ENCODE data around the gene COL1A2.

The COL1A2 gene

GRCh38 chr7:94417306-94417705, 22.6 kb downstream of the COL1A2 start:
- Histone ChIP-seq H3K9me3 (ENCODE audit: control insufficient read depth in 1 of 2, low read length in 2 of 2) (no peaks in the 10 kb centered on the region), H3K27me3 (ENCODE audit: control insufficient read depth in 1 of 2, insufficient read depth in 2 of 2, low read length in 2 of 2) (no peaks in the 10 kb centered on the region), H3K9ac (ENCODE audit: low read depth in 1 of 2, low read length in 2 of 2) (no peak overlapping the region), H3K27ac (ENCODE audit: low read depth, low read length) (no peak overlapping the region), H3K4me1 (ENCODE audit: control insufficient read depth in 1 of 2, insufficient read depth in 2 of 2, low read length in 2 of 2) (no peaks in the 10 kb centered on the region), H3K36me3 (ENCODE audit: control insufficient read depth in 1 of 2, insufficient read depth in 2 of 2, low read length in 2 of 2) (peaks cover 5 to 9% of the 10 kb centered on the region in 2 donors), H3K4me3 (ENCODE audit: low read depth in 1 of 2, low read length in 2 of 2) (no peak overlapping the region)

GRCh38 chr7:94417901-94418300, 23.2 kb downstream of the COL1A2 start:
- Histone ChIP-seq H3K4me1 (ENCODE audit: control insufficient read depth in 1 of 2, insufficient read depth in 2 of 2, low read length in 2 of 2) (no peaks in the 10 kb centered on the region), H3K36me3 (ENCODE audit: control insufficient read depth in 1 of 2, insufficient read depth in 2 of 2, low read length in 2 of 2) (peaks cover 5 to 9% of the 10 kb centered on the region in 2 donors), H3K9ac (ENCODE audit: low read depth in 1 of 2, low read length in 2 of 2) (no peak overlapping the region), H3K4me3 (ENCODE audit: low read depth in 1 of 2, low read length in 2 of 2) (no peak overlapping the region), H3K9me3 (ENCODE audit: control insufficient read depth in 1 of 2, low read length in 2 of 2) (no peaks in the 10 kb centered on the region), H3K27ac (ENCODE audit: low read depth, low read length) (no peak overlapping the region), H3K27me3 (ENCODE audit: control insufficient read depth in 1 of 2, insufficient read depth in 2 of 2, low read length in 2 of 2) (no peaks in the 10 kb centered on the region)

DNA sequence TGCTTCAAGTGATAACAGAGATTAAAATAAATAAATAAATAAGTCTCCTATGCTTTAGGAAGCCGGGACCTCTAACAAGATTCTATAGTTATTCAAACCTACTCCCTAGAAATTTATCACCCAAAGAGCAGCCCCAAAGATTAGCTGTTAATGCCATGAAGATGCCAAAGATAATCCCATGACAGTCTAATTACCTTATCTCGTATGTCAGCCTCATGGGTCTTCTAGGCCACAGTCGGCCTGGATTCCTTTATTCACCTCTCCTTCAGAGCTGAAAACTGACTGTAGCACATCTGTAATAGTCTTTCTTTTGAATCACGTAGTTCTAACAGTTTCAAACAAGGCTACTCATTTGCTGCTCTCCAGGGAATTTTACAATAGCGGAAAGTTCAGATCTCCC, 24.2 kb downstream of the COL1A2 start:
- no peaks in the 10 kb centered on the region for H3K4me1 ChIP-seq (ENCODE audit: control insufficient read depth in 1 of 2, insufficient read depth in 2 of 2, low read length in 2 of 2)
- no peak overlapping the region for H3K27ac ChIP-seq (ENCODE audit: low read depth, low read length)
- no peak overlapping the region for H3K9ac ChIP-seq (ENCODE audit: low read depth in 1 of 2, low read length in 2 of 2)
- no peaks in the 10 kb centered on the region for H3K27me3 ChIP-seq (ENCODE audit: control insufficient read depth in 1 of 2, insufficient read depth in 2 of 2, low read length in 2 of 2)
- no peak overlapping the region for H3K4me3 ChIP-seq (ENCODE audit: low read depth in 1 of 2, low read length in 2 of 2)
- no peaks in the 10 kb centered on the region for H3K9me3 ChIP-seq (ENCODE audit: control insufficient read depth in 1 of 2, low read length in 2 of 2)
- peaks cover under 1 to 9% of the 10 kb centered on the region in 2 donors for H3K36me3 ChIP-seq (ENCODE audit: control insufficient read depth in 1 of 2, insufficient read depth in 2 of 2, low read length in 2 of 2)

DNA sequence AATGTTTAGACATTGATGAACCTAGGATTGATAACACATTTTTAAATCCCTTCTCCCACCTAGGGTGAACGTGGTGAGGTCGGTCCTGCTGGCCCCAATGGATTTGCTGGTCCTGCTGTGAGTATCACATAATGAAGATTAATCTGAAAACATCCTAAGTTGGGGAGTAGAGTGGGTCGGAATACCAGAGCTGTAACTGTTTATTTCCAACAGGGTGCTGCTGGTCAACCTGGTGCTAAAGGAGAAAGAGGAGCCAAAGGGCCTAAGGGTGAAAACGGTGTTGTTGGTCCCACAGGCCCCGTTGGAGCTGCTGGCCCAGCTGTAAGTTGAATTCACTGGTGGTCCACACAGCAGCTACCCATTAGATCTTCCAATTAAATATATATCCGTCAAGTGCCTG, 25.6 kb downstream of the COL1A2 start:
- H3K27ac ChIP-seq (ENCODE audit: low read depth, low read length), result no peak overlapping the region
- H3K9me3 ChIP-seq (ENCODE audit: control insufficient read depth in 1 of 2, low read length in 2 of 2), result no peaks in the 10 kb centered on the region
- no peaks in the 10 kb centered on the region for H3K4me1 ChIP-seq (ENCODE audit: control insufficient read depth in 1 of 2, insufficient read depth in 2 of 2, low read length in 2 of 2)
- H3K27me3 ChIP-seq (ENCODE audit: control insufficient read depth in 1 of 2, insufficient read depth in 2 of 2, low read length in 2 of 2), result no peaks in the 10 kb centered on the region
- no peak overlapping the region for H3K4me3 ChIP-seq (ENCODE audit: low read depth in 1 of 2, low read length in 2 of 2)
- H3K36me3 ChIP-seq (ENCODE audit: control insufficient read depth in 1 of 2, insufficient read depth in 2 of 2, low read length in 2 of 2), result peaks cover 0 to 9% of the 10 kb centered on the region in 2 donors
- H3K9ac ChIP-seq (ENCODE audit: low read depth in 1 of 2, low read length in 2 of 2), result no peak overlapping the region

DNA sequence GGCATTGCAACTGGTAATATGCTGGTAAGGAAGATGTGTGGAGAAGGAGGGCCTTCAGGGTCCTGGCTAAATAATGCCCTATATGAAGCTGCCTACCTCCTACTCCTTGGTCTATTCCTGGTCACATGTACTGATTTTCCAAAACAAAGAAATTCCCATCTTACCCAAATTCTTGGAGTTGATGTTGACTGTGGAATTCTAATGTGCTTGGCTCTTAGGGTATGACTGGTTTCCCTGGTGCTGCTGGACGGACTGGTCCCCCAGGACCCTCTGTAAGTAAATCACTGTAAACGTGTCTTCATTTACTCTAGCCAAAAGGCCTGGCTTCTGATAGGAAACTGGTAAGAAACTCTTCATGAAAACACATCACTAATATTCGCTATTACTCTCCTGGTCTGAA, 27.0 kb downstream of the COL1A2 start:
- Histone ChIP-seq H3K27ac (ENCODE audit: low read depth, low read length) (no peak overlapping the region), H3K9me3 (ENCODE audit: control insufficient read depth in 1 of 2, low read length in 2 of 2) (no peaks in the 10 kb centered on the region), H3K27me3 (ENCODE audit: control insufficient read depth in 1 of 2, insufficient read depth in 2 of 2, low read length in 2 of 2) (no peaks in the 10 kb centered on the region), H3K9ac (ENCODE audit: low read depth in 1 of 2, low read length in 2 of 2) (no peak overlapping the region), H3K4me3 (ENCODE audit: low read depth in 1 of 2, low read length in 2 of 2) (no peak overlapping the region), H3K4me1 (ENCODE audit: control insufficient read depth in 1 of 2, insufficient read depth in 2 of 2, low read length in 2 of 2) (no peaks in the 10 kb centered on the region), H3K36me3 (ENCODE audit: control insufficient read depth in 1 of 2, insufficient read depth in 2 of 2, low read length in 2 of 2) (peaks cover 0 to 14% of the 10 kb centered on the region in 2 donors)

DNA sequence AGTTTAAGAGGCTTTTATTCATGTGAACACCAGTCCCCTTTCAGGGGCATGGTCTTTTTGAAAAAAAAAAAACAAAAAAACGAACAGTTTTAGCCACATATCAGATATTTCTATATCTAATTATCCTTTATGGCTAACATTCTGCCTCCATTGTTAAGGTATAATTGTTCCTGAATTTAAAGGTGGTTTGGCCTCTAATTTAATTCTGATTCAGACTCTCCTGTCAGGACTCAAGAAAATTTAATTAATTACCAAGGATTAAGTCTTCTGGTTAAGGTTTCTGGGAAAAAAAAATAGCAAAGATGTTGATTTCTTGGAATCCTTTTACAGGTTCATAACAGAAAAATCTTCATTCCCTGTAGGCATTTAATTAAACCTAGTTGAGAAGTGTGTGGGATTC, 27.4 kb downstream of the COL1A2 start:
- peaks cover 0 to 14% of the 10 kb centered on the region in 2 donors for H3K36me3 ChIP-seq (ENCODE audit: control insufficient read depth in 1 of 2, insufficient read depth in 2 of 2, low read length in 2 of 2)
- no peaks in the 10 kb centered on the region for H3K27me3 ChIP-seq (ENCODE audit: control insufficient read depth in 1 of 2, insufficient read depth in 2 of 2, low read length in 2 of 2)
- no peak overlapping the region for H3K4me3 ChIP-seq (ENCODE audit: low read depth in 1 of 2, low read length in 2 of 2)
- H3K4me1 ChIP-seq (ENCODE audit: control insufficient read depth in 1 of 2, insufficient read depth in 2 of 2, low read length in 2 of 2), result no peaks in the 10 kb centered on the region
- H3K9me3 ChIP-seq (ENCODE audit: control insufficient read depth in 1 of 2, low read length in 2 of 2), result no peaks in the 10 kb centered on the region
- H3K9ac ChIP-seq (ENCODE audit: low read depth in 1 of 2, low read length in 2 of 2), result no peak overlapping the region
- no peak overlapping the region for H3K27ac ChIP-seq (ENCODE audit: low read depth, low read length)

DNA sequence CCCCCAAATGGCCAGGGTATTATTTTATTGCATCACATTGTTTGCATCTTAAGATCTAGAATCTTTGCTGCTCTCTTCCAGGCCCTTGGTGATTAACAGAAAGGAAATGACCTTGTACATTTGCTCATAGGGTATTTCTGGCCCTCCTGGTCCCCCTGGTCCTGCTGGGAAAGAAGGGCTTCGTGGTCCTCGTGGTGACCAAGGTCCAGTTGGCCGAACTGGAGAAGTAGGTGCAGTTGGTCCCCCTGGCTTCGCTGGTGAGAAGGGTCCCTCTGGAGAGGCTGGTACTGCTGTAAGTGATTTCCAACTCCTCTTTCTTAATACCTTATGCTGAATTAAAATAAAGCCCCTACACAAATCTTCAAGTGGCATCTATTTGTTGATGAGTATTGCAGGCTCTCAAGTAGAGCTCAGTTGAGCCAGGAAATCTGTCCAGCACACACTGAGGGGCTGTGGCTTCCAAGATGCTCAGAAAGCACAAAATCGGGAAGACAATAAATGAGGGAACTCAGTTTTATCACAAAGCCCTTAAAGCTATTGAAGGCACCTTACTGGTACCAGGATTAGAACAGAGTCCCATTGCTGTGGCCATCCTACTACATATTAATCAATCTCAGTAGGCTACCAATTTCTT, 28.2 kb downstream of the COL1A2 start:
- Histone ChIP-seq H3K27ac (ENCODE audit: low read depth, low read length) (no peak overlapping the region), H3K9ac (ENCODE audit: low read depth in 1 of 2, low read length in 2 of 2) (no peak overlapping the region), H3K4me3 (ENCODE audit: low read depth in 1 of 2, low read length in 2 of 2) (no peak overlapping the region), H3K36me3 (ENCODE audit: control insufficient read depth in 1 of 2, insufficient read depth in 2 of 2, low read length in 2 of 2) (peaks cover 0 to 12% of the 10 kb centered on the region in 2 donors), H3K4me1 (ENCODE audit: control insufficient read depth in 1 of 2, insufficient read depth in 2 of 2, low read length in 2 of 2) (no peaks in the 10 kb centered on the region), H3K9me3 (ENCODE audit: control insufficient read depth in 1 of 2, low read length in 2 of 2) (no peaks in the 10 kb centered on the region), H3K27me3 (ENCODE audit: control insufficient read depth in 1 of 2, insufficient read depth in 2 of 2, low read length in 2 of 2) (no peaks in the 10 kb centered on the region)

GRCh38 chr7:94423863-94424735, 29.4 kb downstream of the COL1A2 start:
- H3K36me3 ChIP-seq (ENCODE audit: control insufficient read depth in 1 of 2, insufficient read depth in 2 of 2, low read length in 2 of 2), result peaks cover 0 to 11% of the 10 kb centered on the region in 2 donors
- H3K9ac ChIP-seq (ENCODE audit: low read depth in 1 of 2, low read length in 2 of 2), result no peak overlapping the region
- H3K4me3 ChIP-seq (ENCODE audit: low read depth in 1 of 2, low read length in 2 of 2), result no peak overlapping the region
- no peaks in the 10 kb centered on the region for H3K9me3 ChIP-seq (ENCODE audit: control insufficient read depth in 1 of 2, low read length in 2 of 2)
- no peak overlapping the region for H3K27ac ChIP-seq (ENCODE audit: low read depth, low read length)
- H3K27me3 ChIP-seq (ENCODE audit: control insufficient read depth in 1 of 2, insufficient read depth in 2 of 2, low read length in 2 of 2), result no peaks in the 10 kb centered on the region
- no peaks in the 10 kb centered on the region for H3K4me1 ChIP-seq (ENCODE audit: control insufficient read depth in 1 of 2, insufficient read depth in 2 of 2, low read length in 2 of 2)

DNA sequence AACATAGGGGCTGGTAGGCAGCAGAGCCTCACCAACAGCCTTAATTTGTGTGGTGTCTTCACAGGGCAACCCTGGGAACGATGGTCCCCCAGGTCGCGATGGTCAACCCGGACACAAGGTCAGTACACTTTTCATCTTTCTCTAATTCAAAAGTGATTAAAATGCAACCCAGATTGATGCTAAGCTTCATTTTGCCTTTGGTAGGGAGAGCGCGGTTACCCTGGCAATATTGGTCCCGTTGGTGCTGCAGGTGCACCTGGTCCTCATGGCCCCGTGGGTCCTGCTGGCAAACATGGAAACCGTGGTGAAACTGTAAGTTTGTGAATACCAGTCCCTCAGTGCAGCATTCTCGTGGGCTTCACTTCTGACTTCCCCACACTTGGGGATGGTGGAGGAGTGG, 30.9 kb downstream of the COL1A2 start:
- H3K4me1 ChIP-seq (ENCODE audit: control insufficient read depth in 1 of 2, insufficient read depth in 2 of 2, low read length in 2 of 2), result no peaks in the 10 kb centered on the region
- H3K36me3 ChIP-seq (ENCODE audit: control insufficient read depth in 1 of 2, insufficient read depth in 2 of 2, low read length in 2 of 2), result peaks cover 0 to 11% of the 10 kb centered on the region in 2 donors
- no peaks in the 10 kb centered on the region for H3K9me3 ChIP-seq (ENCODE audit: control insufficient read depth in 1 of 2, low read length in 2 of 2)
- no peak overlapping the region for H3K9ac ChIP-seq (ENCODE audit: low read depth in 1 of 2, low read length in 2 of 2)
- H3K27me3 ChIP-seq (ENCODE audit: control insufficient read depth in 1 of 2, insufficient read depth in 2 of 2, low read length in 2 of 2), result no peaks in the 10 kb centered on the region
- no peak overlapping the region for H3K27ac ChIP-seq (ENCODE audit: low read depth, low read length)
- H3K4me3 ChIP-seq (ENCODE audit: low read depth in 1 of 2, low read length in 2 of 2), result no peak overlapping the region

GRCh38 chr7:94426980-94427875, 32.5 kb downstream of the COL1A2 start:
- Histone ChIP-seq H3K9ac (ENCODE audit: low read depth in 1 of 2, low read length in 2 of 2) (no peak overlapping the region), H3K36me3 (ENCODE audit: control insufficient read depth in 1 of 2, insufficient read depth in 2 of 2, low read length in 2 of 2) (peaks cover 0 to 7% of the 10 kb centered on the region in 2 donors), H3K4me3 (ENCODE audit: low read depth in 1 of 2, low read length in 2 of 2) (no peak overlapping the region), H3K4me1 (ENCODE audit: control insufficient read depth in 1 of 2, insufficient read depth in 2 of 2, low read length in 2 of 2) (no peaks in the 10 kb centered on the region), H3K27ac (ENCODE audit: low read depth, low read length) (no peak overlapping the region), H3K9me3 (ENCODE audit: control insufficient read depth in 1 of 2, low read length in 2 of 2) (no peaks in the 10 kb centered on the region), H3K27me3 (ENCODE audit: control insufficient read depth in 1 of 2, insufficient read depth in 2 of 2, low read length in 2 of 2) (no peaks in the 10 kb centered on the region)

All from duodenal mucosa (tissue), 2 donors.